Activated CD4-positive, alpha-beta T cell treated with anti-CD3 and anti-CD28 coated beads, Interleukin-10, Interleukin-2, amounts not matched to agents 100 ng/mL and 50 ng/mL, durations not matched to agents 16 hours and 8 hours (primary cell): ENCODE measurements around the gene ZFYVE28.

Experiments used
- DNase-seq: peaks from one replicate; pipeline ENCODE4 v3.0.0-alpha.2; 2020

The ZFYVE28 gene

DNA sequence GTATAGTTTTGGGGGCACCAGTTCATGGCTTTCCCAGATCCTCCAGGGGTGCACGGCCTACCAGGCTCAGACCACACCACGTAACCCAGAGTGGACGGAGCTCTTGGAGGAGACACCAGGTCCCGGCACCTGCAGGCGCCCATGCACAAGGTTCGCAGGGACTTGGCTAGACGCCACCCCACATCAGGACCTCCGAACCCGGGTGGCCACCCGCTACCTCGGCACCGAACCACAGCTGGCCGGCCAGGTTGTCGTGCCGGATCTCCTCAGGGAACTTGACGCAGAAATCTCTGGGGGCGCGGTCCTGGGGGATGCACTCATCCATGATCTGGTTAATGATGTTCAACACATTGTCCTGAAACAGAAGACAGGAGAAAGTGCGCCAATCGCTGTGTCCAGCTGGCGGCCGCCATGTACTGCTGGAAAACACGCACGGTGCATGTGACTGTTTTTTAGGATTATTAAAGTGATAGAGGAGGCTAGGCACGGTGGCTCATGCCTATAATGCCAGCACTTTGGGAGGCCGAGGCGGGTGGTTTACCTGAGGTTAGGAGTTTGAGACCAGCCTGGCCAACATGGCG is 77.1 kb downstream of the ZFYVE28 start:
- no peak for DNase-seq

DNA sequence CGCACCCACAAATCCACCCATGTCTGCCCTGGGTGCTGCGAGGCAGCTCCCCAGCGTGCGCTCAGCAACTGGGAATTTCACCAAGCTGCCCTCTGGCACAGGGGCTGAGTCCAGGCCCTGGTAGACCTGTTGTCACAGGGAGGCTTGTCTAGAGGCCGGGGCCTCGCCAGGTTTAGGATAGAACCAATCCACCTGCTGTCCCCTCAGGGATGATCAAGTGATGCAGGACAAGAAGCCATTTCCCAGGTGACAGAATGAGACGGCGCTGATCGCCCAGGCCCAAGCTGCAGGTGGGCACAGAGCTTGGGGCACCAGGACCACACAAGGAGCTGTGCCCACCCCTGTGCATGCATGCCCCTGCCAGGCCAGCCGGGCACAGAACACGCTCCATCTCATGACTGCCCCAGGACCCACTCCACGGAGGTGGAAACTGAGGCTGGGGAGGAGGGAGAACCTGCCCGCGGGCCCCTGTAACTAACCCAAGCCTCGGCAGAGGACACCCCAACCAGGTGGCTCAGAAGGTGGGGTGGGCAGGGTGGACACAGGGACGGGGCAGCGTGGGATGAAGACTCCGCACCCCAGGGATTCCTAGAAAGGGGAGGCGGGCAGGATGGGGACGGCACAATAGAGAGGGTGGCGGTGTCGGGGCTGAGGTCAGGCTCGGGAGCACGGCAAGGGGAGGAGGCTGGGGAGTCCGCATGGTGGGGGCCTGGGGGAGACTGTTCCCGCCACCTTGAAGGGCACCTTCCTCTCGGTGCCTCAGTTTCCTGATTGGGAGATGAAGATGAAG is 78.0 kb downstream of the ZFYVE28 start:
- DNase-seq, result no peak

DNA sequence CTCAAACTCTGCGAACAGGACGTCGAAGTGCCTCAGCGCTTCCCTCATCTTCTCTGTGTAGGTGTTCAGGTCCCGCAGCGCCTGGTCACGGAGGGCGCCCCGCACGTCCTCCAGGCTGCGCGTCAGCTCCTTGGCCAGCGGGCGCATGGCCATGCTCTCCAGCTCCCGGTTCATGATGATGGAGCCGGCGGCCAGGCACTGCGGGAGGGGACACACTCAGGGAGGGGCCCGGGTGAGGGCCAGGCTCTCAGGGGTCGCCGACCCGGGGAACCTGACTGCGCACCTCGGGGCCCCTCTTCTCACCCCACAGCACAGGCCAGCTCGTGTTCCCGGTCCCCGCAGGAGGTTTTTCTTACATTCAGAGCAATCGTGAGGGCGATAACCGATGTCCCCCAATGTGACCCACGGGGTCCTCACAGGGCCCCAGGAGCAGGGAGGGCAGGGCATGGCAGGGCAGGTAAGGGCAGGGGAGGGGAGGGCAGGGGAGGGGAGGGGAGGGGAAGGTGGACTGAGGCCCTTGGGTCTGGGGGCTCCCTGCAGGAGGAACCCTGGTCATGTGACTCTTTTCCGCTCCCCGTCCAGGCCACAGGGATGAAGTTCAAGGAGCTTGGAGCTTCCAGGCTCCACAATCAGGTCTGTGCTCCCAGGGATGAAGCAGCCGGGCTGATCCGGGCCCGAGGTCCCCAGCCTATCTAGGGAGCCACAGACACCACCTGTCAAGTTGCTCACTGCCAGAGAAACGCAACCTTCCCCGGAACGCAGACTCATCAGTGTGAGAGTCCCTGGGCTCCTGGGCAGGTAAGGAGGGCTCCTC is 78.8 kb downstream of the ZFYVE28 start:
- no peak for DNase-seq

GRCh38 chr4:2338754-2339457 is 79.5 kb downstream of the ZFYVE28 start:
- DNase-seq, result no peak

DNA sequence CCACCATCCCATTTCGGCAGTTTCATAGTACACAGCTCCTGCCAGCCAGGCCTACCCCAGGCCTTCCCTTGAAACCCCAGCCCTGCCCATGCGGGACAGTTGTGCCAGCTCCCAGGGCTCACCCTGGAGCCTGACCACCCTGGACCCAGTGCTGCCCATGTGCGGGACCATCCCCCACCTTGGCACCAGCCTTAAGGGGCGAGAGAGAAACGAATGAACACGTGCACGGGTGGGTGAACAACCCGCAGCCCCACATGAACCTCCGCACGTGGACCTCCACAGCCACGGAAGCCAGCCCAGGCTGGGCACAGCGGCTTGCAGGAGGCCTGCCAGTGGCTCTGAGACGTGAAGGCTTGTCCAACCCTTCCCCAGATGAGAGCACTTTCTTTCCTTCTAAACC is 80.5 kb downstream of the ZFYVE28 start:
- no peak for DNase-seq

- DNase-seq, result no peak
Observed at GRCh38 chr4:2337131-2337723, 81.2 kb downstream of the ZFYVE28 start.

DNA sequence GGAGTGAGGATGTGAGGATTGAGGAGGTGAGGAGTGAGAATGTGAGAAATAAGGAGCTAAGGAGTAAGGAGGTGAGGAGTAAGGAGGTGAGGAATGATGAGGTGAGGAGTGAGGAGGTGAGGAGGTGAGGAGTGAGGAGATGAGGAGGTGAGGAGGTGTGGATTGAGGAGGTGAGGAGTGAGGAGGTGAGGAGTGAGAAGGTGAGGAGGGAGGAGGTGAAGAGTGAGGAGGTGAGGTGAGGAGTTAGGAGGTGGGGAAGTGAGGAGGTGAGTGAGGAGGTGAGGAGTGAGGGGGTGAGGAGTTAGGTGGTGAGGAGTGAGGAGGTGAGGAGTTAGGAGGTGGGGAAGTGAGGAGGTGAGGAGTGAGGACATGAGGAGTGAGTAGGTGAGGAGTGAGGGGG is 81.8 kb downstream of the ZFYVE28 start:
- no peak for DNase-seq

GRCh38 chr4:2335729-2336101 is 82.7 kb downstream of the ZFYVE28 start:
- no peak for DNase-seq

- no peak for DNase-seq
Observed at GRCh38 chr4:2334826-2335728, 83.4 kb downstream of the ZFYVE28 start.

DNA sequence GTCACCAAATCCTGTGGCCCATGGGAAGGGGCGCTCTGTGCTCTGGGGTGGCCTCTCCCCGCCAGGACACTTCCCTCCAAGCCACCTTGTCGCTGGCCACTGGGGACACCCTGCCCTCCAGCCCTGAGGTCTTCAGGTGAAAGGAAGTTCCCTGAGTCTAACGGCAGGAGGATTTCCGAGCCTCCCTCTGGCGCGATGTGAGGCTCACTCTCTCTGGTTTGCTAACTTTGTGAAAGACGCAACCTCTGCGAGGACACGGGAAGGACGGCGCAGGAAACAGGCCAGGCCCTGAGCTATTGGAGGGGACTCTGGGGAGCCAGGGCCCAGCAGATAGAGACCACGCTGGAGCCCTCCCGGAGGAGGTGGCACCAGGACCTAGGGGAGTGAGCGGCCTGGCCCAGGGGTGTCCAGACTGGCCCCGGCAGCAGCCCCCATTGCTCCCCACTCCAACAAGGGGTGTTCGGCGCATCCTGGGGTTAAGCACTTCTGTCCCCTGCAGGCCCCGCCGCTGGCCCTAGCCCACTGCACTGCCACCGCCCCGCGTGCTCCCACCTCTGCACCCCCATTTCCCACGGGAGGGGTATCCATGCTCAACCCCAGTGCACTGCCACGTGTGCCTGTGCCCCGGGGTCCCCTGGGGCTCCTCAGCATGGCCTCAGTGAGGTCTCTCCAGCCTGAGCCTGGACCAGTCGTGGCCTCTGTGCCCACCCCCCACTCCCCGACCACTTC is 84.4 kb downstream of the ZFYVE28 start:
- DNase-seq, result no peak

GRCh38 chr4:2333356-2333841 is 85.0 kb downstream of the ZFYVE28 start:
- DNase-seq, result no peak

DNA sequence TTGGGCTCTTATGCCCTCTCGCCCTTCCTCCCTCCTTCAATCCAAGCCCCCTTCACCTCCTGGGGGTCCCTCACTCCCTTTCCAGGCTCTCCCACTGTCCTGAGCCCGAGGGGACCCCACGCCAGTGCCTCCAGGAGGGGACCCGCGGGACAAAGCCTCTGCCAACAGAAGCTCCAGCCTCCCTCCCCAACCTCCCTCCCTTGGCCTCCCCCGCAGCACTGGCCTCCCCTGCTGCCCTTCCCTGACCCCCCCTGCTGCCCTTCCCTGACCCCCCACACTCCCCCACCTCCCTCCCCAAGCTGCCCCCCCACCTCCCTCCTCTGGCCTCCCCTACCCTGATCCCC is 85.5 kb downstream of the ZFYVE28 start:
- no peak for DNase-seq

DNA sequence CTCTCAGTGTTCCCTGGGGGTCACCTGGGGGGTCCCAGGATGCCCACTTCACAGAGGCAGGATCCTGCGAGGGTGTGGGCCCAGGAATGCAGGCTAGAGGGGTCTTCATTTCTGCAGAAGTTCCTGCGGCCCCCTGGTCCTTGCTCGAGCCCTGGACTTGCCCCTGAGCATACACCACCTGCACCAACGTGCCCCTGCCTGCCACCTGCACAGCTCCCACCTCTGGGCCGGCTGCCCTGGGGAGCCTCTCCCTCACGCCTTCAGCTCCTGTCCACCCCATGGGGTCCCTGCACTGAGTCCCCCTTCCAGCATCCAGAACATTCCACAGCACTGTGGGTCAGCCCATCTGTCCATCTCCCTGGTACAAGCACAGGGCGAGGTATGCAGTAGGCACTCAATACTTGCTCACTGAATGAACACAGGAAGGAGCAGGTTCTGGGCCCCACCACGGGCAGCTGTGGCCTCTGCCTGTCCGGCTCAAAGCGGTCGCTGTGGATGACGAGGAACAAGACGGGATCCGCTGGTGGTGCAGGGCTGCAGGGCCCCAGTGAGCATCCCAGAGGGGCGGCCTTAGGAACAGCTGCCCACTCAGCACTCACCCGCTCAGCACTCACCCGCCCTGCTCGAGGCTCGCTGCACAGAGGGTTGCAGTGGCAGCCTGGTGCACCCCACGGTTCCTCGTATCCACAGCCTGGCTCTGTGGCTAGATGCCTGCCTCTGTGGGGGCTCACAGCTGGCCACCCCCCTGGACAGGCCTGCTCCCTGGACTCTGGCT is 86.1 kb downstream of the ZFYVE28 start:
- no peak for DNase-seq

GRCh38 chr4:2331519-2332200 is 86.8 kb downstream of the ZFYVE28 start:
- no peak for DNase-seq

GRCh38 chr4:2331043-2331420 is 87.4 kb downstream of the ZFYVE28 start:
- no peak for DNase-seq

DNA sequence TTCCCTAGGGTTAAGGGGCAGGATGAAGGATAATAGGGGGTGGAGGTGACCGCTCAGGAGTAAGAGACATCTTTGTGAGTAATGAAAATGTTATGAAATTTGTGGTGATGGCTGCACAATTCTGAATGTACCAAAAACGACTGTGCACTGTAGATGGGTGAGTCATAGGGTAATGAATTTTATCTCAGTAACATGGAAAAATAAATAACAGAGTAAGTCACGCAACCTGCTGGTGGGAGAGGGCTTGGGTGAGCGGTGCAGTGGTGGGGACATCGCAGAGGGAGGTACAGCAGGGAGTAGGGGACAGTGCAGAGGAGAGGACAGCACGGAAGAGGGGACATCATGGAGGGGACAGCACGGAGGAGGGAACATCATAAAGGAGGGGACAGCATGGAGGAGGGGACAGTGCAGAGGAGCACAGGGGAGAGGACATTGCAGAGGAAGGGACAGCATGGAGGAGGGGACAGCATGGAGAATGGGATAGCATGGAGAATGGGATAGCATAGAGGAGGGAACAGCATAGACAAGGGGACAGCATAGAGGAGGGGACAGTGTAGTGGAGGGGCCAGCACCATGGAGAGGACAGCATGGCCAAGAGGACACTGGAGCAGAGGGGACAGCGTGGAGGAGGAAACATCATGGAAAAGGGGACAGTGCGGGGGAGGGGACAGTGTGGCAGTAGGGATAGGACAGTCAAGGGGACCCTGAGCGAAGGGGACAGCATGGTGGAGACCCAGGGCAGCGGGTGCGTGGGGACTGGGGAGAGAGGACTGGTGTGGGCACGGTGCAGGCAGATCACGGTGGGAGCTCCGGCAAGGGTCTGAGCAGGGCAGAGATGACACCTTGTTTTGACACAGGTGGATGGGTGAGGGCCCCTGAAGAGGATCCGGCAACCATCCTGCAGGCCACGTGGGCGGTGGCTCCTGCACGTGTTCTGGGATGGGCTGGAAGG is 88.1 kb downstream of the ZFYVE28 start:
- DNase-seq, result no peak

GRCh38 chr4:2327579-2327978 is 90.9 kb downstream of the ZFYVE28 start:
- no peak for DNase-seq

DNA sequence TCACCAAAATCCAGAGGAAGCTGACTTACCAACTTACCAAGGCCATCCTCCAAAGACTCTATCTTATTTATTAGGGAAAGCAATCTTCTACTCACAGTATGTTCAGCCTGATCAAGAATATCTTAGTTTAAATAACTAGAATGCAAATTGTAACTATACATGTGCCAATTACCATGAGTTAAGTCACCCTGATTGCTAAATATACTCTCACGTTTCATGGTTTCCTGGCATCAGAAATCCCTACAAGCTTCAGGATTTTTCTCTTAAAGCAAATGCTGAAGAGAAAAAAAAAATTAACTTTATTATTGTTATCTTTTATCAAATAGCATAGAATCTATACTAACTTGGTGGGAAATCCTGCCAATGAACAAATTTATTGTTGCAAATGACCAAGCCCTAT is 93.6 kb downstream of the ZFYVE28 start:
- no peak for DNase-seq
